K562 (cell line): ENCODE results near the gene VLDLR. TPM values are rescaled to one million over a fixed set of nuclear protein-coding genes. Genes with fewer than 3 reads are reported as not detected.

Source experiments
- ATAC-seq: fragments of 200-7000 bp; cut with Tn5 transposase; 3 replicates; pipeline ENCODE4 v1.9.1; 2020; ENCODE audit warnings: moderate library complexity
- BruUV-seq: library from RNA; stranded (reverse); fragments of 400-500 nt; replicated peaks from 2 replicates; lab custom pipeline; 2021; lab: Mats Ljungman, UMichigan
- CTCF ChIA-PET: fragments of 300-600 bp; formaldehyde crosslinking; extraction: SDS; loops from one replicate; lab custom pipeline; 2021; ENCODE audit warnings: low intra/inter-chr PET ratio; lab: Yijun Ruan, JAX
- POLR2A ChIA-PET: fragments of 300-600, 350-650 bp; sonication (Branson Sonifier 250); formaldehyde crosslinking; extraction: SDS; loops from one replicate; lab custom pipeline; 2021; ENCODE audit warnings: antibody characterized with exemption, inconsistent platforms; lab: Yijun Ruan, JAX
- DNase-seq, 4 experiments: peaks; one replicate each; pipeline versions ENCODE4 v3.0.0 to v3.0.0-alpha.2; 2011 to 2018; ENCODE audit warnings: low spot score in 3 of 4, mixed read lengths in 3 of 4; ENCODE audit errors: extremely low read depth in 1 of 4
- FAIRE-seq: peaks from 2 replicates; lab custom pipeline; 2011; peaks lifted over from hg19 to GRCh38; lab: Jason Lieb, UNC
- H2AFZ ChIP-seq: 2 replicates; pipeline ENCODE4 v1.6.0; 2011; ENCODE audit warnings: low read depth, low read length, control low read depth, inconsistent platforms
- H3K27ac ChIP-seq: fragments of 200-600 bp; 3 replicates; pipeline ENCODE4 v1.8.0; 2011; ENCODE audit warnings: low read depth, mild to moderate bottlenecking, control low read depth, inconsistent platforms, low read length, moderate library complexity, mixed read lengths; ENCODE audit errors: extremely low read depth
- H3K27me3 ChIP-seq, 2 experiments: fragments of 300-600 bp in 1 of 2; 2 replicates in 1 of 2; 3 replicates in 1 of 2; pipeline versions ENCODE4 v1.6.0 to v1.8.0; 2011; ENCODE audit warnings: inconsistent platforms in 2 of 2, low read length in 2 of 2, mild to moderate bottlenecking in 1 of 2, mixed read lengths in 1 of 2, moderate library complexity in 1 of 2; ENCODE audit not compliant: control insufficient read depth in 2 of 2, insufficient read depth in 2 of 2
- H3K36me3 ChIP-seq: fragments of 300-600 bp; 3 replicates; pipeline ENCODE4 v1.8.0; 2011; ENCODE audit warnings: mild to moderate bottlenecking, low read length, inconsistent platforms; ENCODE audit not compliant: control insufficient read depth, insufficient read depth
- H3K4me1 ChIP-seq, 2 experiments: fragments of 200-600 bp in 1 of 2; replicated peaks in 1 of 2; 2 replicates in 1 of 2; 3 replicates in 1 of 2; pipeline versions ENCODE4 v1.5.1 to v1.8.0; 2011; ENCODE audit warnings: inconsistent platforms in 2 of 2, low read length in 2 of 2, mild to moderate bottlenecking in 1 of 2, mixed read lengths in 1 of 2, moderate library complexity in 1 of 2; ENCODE audit not compliant: control insufficient read depth in 2 of 2, insufficient read depth in 2 of 2
- H3K4me2 ChIP-seq: 2 replicates; pipeline ENCODE4 v1.6.1; 2011; ENCODE audit warnings: low read length, control low read depth, inconsistent platforms, mixed read lengths; ENCODE audit not compliant: insufficient read depth
- H3K4me3 ChIP-seq: fragments of 200-600 bp; sonication (generic), shearing (Covaris generic); 2 replicates; pipeline ENCODE4 v1.5.1; 2016; ENCODE audit warnings: control low read depth, inconsistent platforms
- H3K79me2 ChIP-seq: fragments of 200-600 bp; 3 replicates; pipeline ENCODE4 v1.8.0; 2011; ENCODE audit warnings: low read length, inconsistent platforms; ENCODE audit not compliant: control insufficient read depth, insufficient read depth
- H3K9ac ChIP-seq, 2 experiments: 2 replicates each; pipeline versions ENCODE4 v1.6.0 to v1.6.1; 2011; ENCODE audit warnings: low read depth in 2 of 2, low read length in 2 of 2, control low read depth in 1 of 2, inconsistent platforms in 1 of 2, mild to moderate bottlenecking in 1 of 2, mixed read lengths in 1 of 2; ENCODE audit not compliant: insufficient read depth in 1 of 2
- H3K9me1 ChIP-seq: one replicate; pipeline ENCODE4 v1.6.0; 2011; ENCODE audit warnings: inconsistent platforms, mild to moderate bottlenecking, low read length, moderate library complexity; ENCODE audit not compliant: control insufficient read depth, insufficient read depth
- H3K9me3 ChIP-seq: replicated peaks from 2 replicates; pipeline ENCODE4 v1.5.1; 2011; ENCODE audit warnings: low read depth, low read length, inconsistent platforms; ENCODE audit not compliant: control insufficient read depth, insufficient read depth
- H4K20me1 ChIP-seq: replicated peaks from 2 replicates; pipeline ENCODE4 v1.6.1; 2011; ENCODE audit warnings: low read length, inconsistent platforms, mixed read lengths; ENCODE audit not compliant: control insufficient read depth, insufficient read depth
- PCBP1 ChIP-seq: fragments of 200-400 bp; formaldehyde crosslinking; IDR thresholded peaks from 2 replicates; pipeline ENCODE4 v1.6.1; 2018; ENCODE audit warnings: mild to moderate bottlenecking, low read depth, low read length; ENCODE audit not compliant: poor library complexity, severe bottlenecking
- RBM39 ChIP-seq: fragments of 200-400 bp; formaldehyde crosslinking; optimal IDR thresholded peaks from 2 replicates; pipeline ENCODE3; 2018; ENCODE audit warnings: low read depth, low read length
- ZBTB8A ChIP-seq: fragments of 450-650 bp; IDR thresholded peaks from 2 replicates; pipeline ENCODE4 v1.6.1; 2018; ENCODE audit warnings: mild to moderate bottlenecking, moderate library complexity; ENCODE audit not compliant: partially characterized antibody
- ZNF146 ChIP-seq: IDR thresholded peaks from one replicate; pipeline ENCODE4 v1.6.1; 2018; ENCODE audit warnings: missing compliant biosample characterization; ENCODE audit not compliant: unreplicated experiment
- ZNF518B ChIP-seq: fragments of 250-450 bp; sonication (Bioruptor Pico); IDR thresholded peaks from 2 replicates; pipeline ENCODE4 v1.5.0; 2021; ENCODE audit warnings: mild to moderate bottlenecking, moderate library complexity
- WGBS: fragments of 100-300 bp; shearing (Covaris generic); methylation state at CpG from one replicate; pipeline ENCODE4 v1.1.6; 2016; ENCODE audit warnings: low coverage, mixed read lengths; ENCODE audit not compliant: insufficient coverage; ENCODE audit errors: missing lambda C conversion rate; 5-methylcytosine and 5-hydroxymethylcytosine counted together
- in situ Hi-C: fragments of 300-500 bp; cut with MboI; formaldehyde crosslinking; loops from 4 replicates; pipeline ENCODE4 v1.15.0; 2018; ENCODE audit warnings: inconsistent platforms, mixed read lengths
- intact Hi-C: fragments of 100-400 bp; cut with micrococcal nuclease; formaldehyde crosslinking; loops from 2 replicates; pipeline ENCODE4 v1.14.2; 2022
- polyA plus RNA-seq, 8 experiments: library from polyadenylated mRNA; depleted of rRNA in 4 of 8; stranded (reverse) in 5 of 8; unstranded in 3 of 8; fragments of >200 nt; fragmentation: Nextera tagmentation in 2 of 8; fragmentation: Illumina TruSeq in 1 of 8; extraction: Ambion mirVana in 2 of 8; extraction: Trizol in 1 of 8; gene quantifications; 2 replicates each; pipeline versions ENCODE4 v1.2.1 to v1.2.3, GENCODE V29; 2011 to 2014; ENCODE audit warnings: inconsistent platforms in 1 of 8, missing spikeins in 1 of 8
- total RNA-seq, 7 experiments: library from RNA; depleted of rRNA in 6 of 7; stranded (reverse); fragments of >200 nt in 6 of 7; fragmentation: Illumina TruSeq in 2 of 7; extraction: Trizol in 2 of 7; gene quantifications; 2 replicates each; pipeline versions ENCODE4 v1.2.1 to v1.2.3, GENCODE V29; 2011 to 2021; ENCODE audit warnings: low replicate concordance in 1 of 7

The VLDLR gene
- total and polyA plus RNA-seq, 9 of the 15 experiments (the other 6 are each of a cell fraction or from before 2014, with no cell fraction given): 0.03 to 0.58 (median 0.08) TPM

- TF ChIP-seq ZNF146 (CRISPR knock-in tag) (no peak), RBM39 (no peak), PCBP1 (no peak), ZBTB8A (no peak)
Observed at GRCh38 chr9:2608276-2608675, 13.3 kb upstream of the VLDLR start (continued).

GRCh38 chr9:2610985-2611384 lies 10.6 kb upstream of the VLDLR start:
- FAIRE-seq: no peak
- Histone ChIP-seq H3K4me2 (no peak overlapping the region), H3K79me2 (no peaks in the 10 kb centered on the region), H4K20me1 (no peaks in the 10 kb centered on the region), H3K27ac (no peak overlapping the region), H3K9me1 (no peaks in the 10 kb centered on the region), H3K9me3 (no peaks in the 10 kb centered on the region), H3K4me1 (no peaks in the 10 kb centered on the region), H2AFZ (no peak overlapping the region), H3K36me3 (no peaks in the 10 kb centered on the region), H3K4me3 (no peak overlapping the region), H3K9ac (no peak overlapping the region), H3K27me3 (peaks cover 0 to 5% of the 10 kb centered on the region in 2 experiments; a peak in 2 of 5 replicates)
- POLR2A ChIA-PET: no interaction called here
- no TSS peak for BruUV-seq
- intact Hi-C loops (no loop called here), in situ Hi-C loops (no loop called here)
- ATAC-seq: no peak
- CTCF ChIA-PET: no interaction called here
- no peak for TF ChIP-seq ZNF518B (CRISPR knock-in tag)
- 0% methylated on average over 2 of the region's 2 CpGs for WGBS
- no peak for DNase-seq
